Parathyroid adenoma (tissue), 2 donors: ENCODE results near the gene TRIM38.

Experiments
- H2AFZ ChIP-seq: fragments of 300-600 bp; sonication (generic); one replicate; pipeline ENCODE4 v1.7.0; 2017; ENCODE audit warnings: antibody characterized with exemption, mild to moderate bottlenecking
- H3K27ac ChIP-seq: fragments of 300-600 bp; sonication (generic); one replicate; pipeline ENCODE4 v1.7.0; 2017
- H3K27me3 ChIP-seq: fragments of 300-600 bp; sonication (generic); one replicate; pipeline ENCODE4 v1.7.0; 2017; ENCODE audit warnings: low read length; ENCODE audit not compliant: control insufficient read depth, insufficient read depth
- H3K36me3 ChIP-seq: fragments of 300-600 bp; sonication (generic); one replicate; pipeline ENCODE4 v1.7.0; 2017; ENCODE audit warnings: low read length; ENCODE audit not compliant: control insufficient read depth, insufficient read depth
- H3K4me1 ChIP-seq: fragments of 300-600 bp; sonication (generic); one replicate; pipeline ENCODE4 v1.7.0; 2017; ENCODE audit warnings: control low read depth
- H3K4me2 ChIP-seq: fragments of 300-600 bp; sonication (generic); one replicate; pipeline ENCODE4 v1.7.0; 2017; ENCODE audit warnings: low read length
- H3K4me3 ChIP-seq: fragments of 300-600 bp; sonication (generic); one replicate; pipeline ENCODE4 v1.7.0; 2017; ENCODE audit warnings: low read depth, low read length
- H3K79me2 ChIP-seq: fragments of 300-600 bp; sonication (generic); one replicate; pipeline ENCODE4 v1.7.0; 2017; ENCODE audit warnings: control low read depth
- H3K9ac ChIP-seq: fragments of 300-600 bp; sonication (generic); one replicate; pipeline ENCODE4 v1.7.0; 2017; ENCODE audit warnings: mild to moderate bottlenecking
- H3K9me3 ChIP-seq: fragments of 300-600 bp; sonication (generic); one replicate; pipeline ENCODE4 v1.7.0; 2017; ENCODE audit warnings: low read length; ENCODE audit not compliant: control insufficient read depth
- CTCF ChIP-seq: fragments of 300-600 bp; sonication (generic); IDR thresholded peaks from one replicate; pipeline ENCODE4 v1.7.0; 2017; ENCODE audit warnings: antibody characterized with exemption, mild to moderate bottlenecking
- donor health status: primary hyperparathyroidism.

TRIM38 gene

GRCh38 chr6:25968769-25969168, 6.2 kb downstream of the TRIM38 start:
- Histone ChIP-seq H3K4me2 (no peak overlapping the region), H3K79me2 (no peaks in the 10 kb centered on the region), H2AFZ (no peak overlapping the region), H3K9ac (no peak overlapping the region), H3K4me3 (no peak overlapping the region), H3K36me3 (no peaks in the 10 kb centered on the region), H3K27ac (no peak overlapping the region), H3K27me3 (no peaks in the 10 kb centered on the region), H3K9me3 (no peaks in the 10 kb centered on the region), H3K4me1 (no peaks in the 10 kb centered on the region)
- no peak for TF ChIP-seq CTCF

GRCh38 chr6:25971187-25971821, 8.7 kb downstream of the TRIM38 start:
- Histone ChIP-seq H3K79me2 (no peaks in the 10 kb centered on the region), H3K27me3 (no peaks in the 10 kb centered on the region), H3K9ac (no peak overlapping the region), H3K4me1 (no peaks in the 10 kb centered on the region), H3K36me3 (no peaks in the 10 kb centered on the region), H3K4me3 (no peak overlapping the region), H3K9me3 (no peaks in the 10 kb centered on the region), H3K27ac (no peak overlapping the region), H3K4me2 (no peak overlapping the region), H2AFZ (no peak overlapping the region)
- TF ChIP-seq CTCF = no peak

GRCh38 chr6:25972128-25972527, 9.5 kb downstream of the TRIM38 start:
- Histone ChIP-seq H3K9me3 (no peaks in the 10 kb centered on the region), H3K27me3 (no peaks in the 10 kb centered on the region), H3K4me2 (no peak overlapping the region), H3K36me3 (no peaks in the 10 kb centered on the region), H3K4me3 (no peak overlapping the region), H3K4me1 (no peaks in the 10 kb centered on the region), H3K27ac (no peak overlapping the region), H2AFZ (no peak overlapping the region), H3K9ac (no peak overlapping the region), H3K79me2 (no peaks in the 10 kb centered on the region)
- no peak for TF ChIP-seq CTCF

GRCh38 chr6:25972902-25973301, 10.3 kb downstream of the TRIM38 start:
- Histone ChIP-seq H3K79me2 (no peaks in the 10 kb centered on the region), H3K9me3 (no peaks in the 10 kb centered on the region), H3K9ac (no peak overlapping the region), H3K27me3 (no peaks in the 10 kb centered on the region), H3K4me2 (no peak overlapping the region), H3K27ac (no peak overlapping the region), H2AFZ (no peak overlapping the region), H3K4me1 (no peaks in the 10 kb centered on the region), H3K36me3 (no peaks in the 10 kb centered on the region), H3K4me3 (no peak overlapping the region)
- TF ChIP-seq CTCF = no peak

- H3K79me2 ChIP-seq = no peaks in the 10 kb centered on the region
- H3K9me3 ChIP-seq = no peaks in the 10 kb centered on the region
- no peaks in the 10 kb centered on the region for H3K27me3 ChIP-seq
- no peaks in the 10 kb centered on the region for H3K36me3 ChIP-seq
- TF ChIP-seq CTCF = no peak
- H3K9ac ChIP-seq = no peak overlapping the region
- H2AFZ ChIP-seq = no peak overlapping the region
- H3K27ac ChIP-seq = no peak overlapping the region
- H3K4me2 ChIP-seq = no peak overlapping the region
- H3K4me1 ChIP-seq = no peaks in the 10 kb centered on the region
- no peak overlapping the region for H3K4me3 ChIP-seq
These were observed 11.4 kb downstream of the TRIM38 start for GRCh38 chr6:25973923-25974555.
